Hepatocyte (in vitro differentiated cells): ENCODE data around the gene RNU6-9.

Experiments used
- CTCF ChIP-seq: fragments of 200-600 bp; sonication (generic); IDR thresholded peaks from 2 replicates; pipeline ENCODE4 v1.5.1; 2016; ENCODE audit warnings: antibody characterized with exemption, mild to moderate bottlenecking; ENCODE audit not compliant: poor library complexity
- EZH2 ChIP-seq: fragments of 200-600 bp; sonication (generic); IDR thresholded peaks from 2 replicates; pipeline ENCODE4 v1.6.1; 2016; ENCODE audit warnings: antibody characterized with exemption, mild to moderate bottlenecking, borderline replicate concordance

- TF ChIP-seq CTCF, result no peak
- no peak for TF ChIP-seq EZH2
Observed at GRCh38 chr19:899336-900042, 6.2 kb downstream of the RNU6-9 start.
